Parathyroid adenoma (tissue), 2 donors: ENCODE measurements around the gene RALB.

Source experiments
- H2AFZ ChIP-seq: fragments of 300-600 bp; sonication (generic); one replicate; pipeline ENCODE4 v1.7.0; 2017; ENCODE audit warnings: antibody characterized with exemption, mild to moderate bottlenecking
- H3K27ac ChIP-seq: fragments of 300-600 bp; sonication (generic); one replicate; pipeline ENCODE4 v1.7.0; 2017
- H3K27me3 ChIP-seq: fragments of 300-600 bp; sonication (generic); one replicate; pipeline ENCODE4 v1.7.0; 2017; ENCODE audit warnings: low read length; ENCODE audit not compliant: control insufficient read depth, insufficient read depth
- H3K36me3 ChIP-seq: fragments of 300-600 bp; sonication (generic); one replicate; pipeline ENCODE4 v1.7.0; 2017; ENCODE audit warnings: low read length; ENCODE audit not compliant: control insufficient read depth, insufficient read depth
- H3K4me1 ChIP-seq: fragments of 300-600 bp; sonication (generic); one replicate; pipeline ENCODE4 v1.7.0; 2017; ENCODE audit warnings: control low read depth
- H3K4me2 ChIP-seq: fragments of 300-600 bp; sonication (generic); one replicate; pipeline ENCODE4 v1.7.0; 2017; ENCODE audit warnings: low read length
- H3K4me3 ChIP-seq: fragments of 300-600 bp; sonication (generic); one replicate; pipeline ENCODE4 v1.7.0; 2017; ENCODE audit warnings: low read depth, low read length
- H3K79me2 ChIP-seq: fragments of 300-600 bp; sonication (generic); one replicate; pipeline ENCODE4 v1.7.0; 2017; ENCODE audit warnings: control low read depth
- H3K9ac ChIP-seq: fragments of 300-600 bp; sonication (generic); one replicate; pipeline ENCODE4 v1.7.0; 2017; ENCODE audit warnings: mild to moderate bottlenecking
- H3K9me3 ChIP-seq: fragments of 300-600 bp; sonication (generic); one replicate; pipeline ENCODE4 v1.7.0; 2017; ENCODE audit warnings: low read length; ENCODE audit not compliant: control insufficient read depth
- CTCF ChIP-seq: fragments of 300-600 bp; sonication (generic); IDR thresholded peaks from one replicate; pipeline ENCODE4 v1.7.0; 2017; ENCODE audit warnings: antibody characterized with exemption, mild to moderate bottlenecking
- donor health status: primary hyperparathyroidism.

RALB gene

GRCh38 chr2:120305296-120305695, 52.6 kb downstream of the RALB start:
- Histone ChIP-seq H3K36me3 (no peaks in the 10 kb centered on the region), H3K4me2 (no peak overlapping the region), H2AFZ (no peak overlapping the region), H3K9ac (no peak overlapping the region), H3K9me3 (no peaks in the 10 kb centered on the region), H3K4me3 (no peak overlapping the region), H3K27ac (peak overlapping the region; percentile 8), H3K27me3 (no peaks in the 10 kb centered on the region), H3K79me2 (peaks cover 3% of the 10 kb centered on the region), H3K4me1 (peaks cover 24% of the 10 kb centered on the region)
- peak; percentile 35 for TF ChIP-seq CTCF

- TF ChIP-seq CTCF, result no peak
Measured at GRCh38 chr2:120305937-120306490, 53.4 kb downstream of the RALB start.

GRCh38 chr2:120307482-120307881, 54.8 kb downstream of the RALB start:
- no peak overlapping the region for H3K4me3 ChIP-seq
- no peaks in the 10 kb centered on the region for H3K36me3 ChIP-seq
- no peaks in the 10 kb centered on the region for H3K79me2 ChIP-seq
- H3K27me3 ChIP-seq, result no peaks in the 10 kb centered on the region
- H2AFZ ChIP-seq, result no peak overlapping the region
- H3K27ac ChIP-seq, result peak overlapping the region; percentile 40
- H3K9ac ChIP-seq, result no peak overlapping the region
- no peaks in the 10 kb centered on the region for H3K9me3 ChIP-seq
- H3K4me2 ChIP-seq, result no peak overlapping the region
- no peak for TF ChIP-seq CTCF
- peaks cover 10% of the 10 kb centered on the region for H3K4me1 ChIP-seq

More at GRCh38 chr2:120305937-120306490, 53.4 kb downstream of the RALB start:
- H3K27ac ChIP-seq, result peak overlapping the region; percentile 8
- no peak overlapping the region for H3K4me3 ChIP-seq
- no peak overlapping the region for H3K9ac ChIP-seq
- peaks cover 24% of the 10 kb centered on the region for H3K4me1 ChIP-seq
- no peaks in the 10 kb centered on the region for H3K36me3 ChIP-seq
- no peak overlapping the region for H3K4me2 ChIP-seq
- no peaks in the 10 kb centered on the region for H3K79me2 ChIP-seq
- no peaks in the 10 kb centered on the region for H3K27me3 ChIP-seq
- H2AFZ ChIP-seq, result no peak overlapping the region
- no peaks in the 10 kb centered on the region for H3K9me3 ChIP-seq

GRCh38 chr2:120308038-120308910, 55.6 kb downstream of the RALB start:
- H3K4me1 ChIP-seq, result peaks cover 9% of the 10 kb centered on the region
- no peaks in the 10 kb centered on the region for H3K9me3 ChIP-seq
- H3K4me3 ChIP-seq, result no peak overlapping the region
- H3K9ac ChIP-seq, result no peak overlapping the region
- H2AFZ ChIP-seq, result no peak overlapping the region
- no peak for TF ChIP-seq CTCF
- no peak overlapping the region for H3K4me2 ChIP-seq
- no peaks in the 10 kb centered on the region for H3K36me3 ChIP-seq
- no peak overlapping the region for H3K27ac ChIP-seq
- no peaks in the 10 kb centered on the region for H3K27me3 ChIP-seq
- no peaks in the 10 kb centered on the region for H3K79me2 ChIP-seq
